WTC11 (cell line): ENCODE data around the gene PCNX3. TPM values are rescaled to one million over a fixed set of nuclear protein-coding genes. Genes with fewer than 3 reads are reported as not detected.

Source experiments
- ATAC-seq: fragments of 200-7000 bp; cut with Tn5 transposase; 2 replicates; pipeline ENCODE4 v1.10.0; 2021; ENCODE audit warnings: mild to moderate bottlenecking, moderate library complexity
- CTCF ChIA-PET: fragments of 300-600 bp; sonication (Branson Sonifier 250); formaldehyde crosslinking; loops from one replicate; lab custom pipeline; 2021; ENCODE audit warnings: antibody characterized with exemption; lab: Charles Lee
- POLR2A ChIA-PET: fragments of 350-600 bp; sonication (Branson Sonifier 250); formaldehyde crosslinking; loops from one replicate; lab custom pipeline; 2021; ENCODE audit warnings: antibody characterized with exemption; lab: Charles Lee
- DNase-seq: peaks from one replicate; pipeline ENCODE4 v3.0.0; 2021; ENCODE audit warnings: low spot score
- H3K27ac Mint-ChIP-seq: 2 replicates; pipeline ENCODE4 v1.8.0; 2021; ENCODE audit warnings: mixed read lengths
- H3K27me3 Mint-ChIP-seq: 2 replicates; pipeline ENCODE4 v1.8.0; 2021; ENCODE audit warnings: low read depth, mild to moderate bottlenecking, moderate library complexity, mixed read lengths
- H3K36me3 Mint-ChIP-seq: 2 replicates; pipeline ENCODE4 v1.8.0; 2021; ENCODE audit warnings: mixed read lengths
- H3K4me1 Mint-ChIP-seq: 2 replicates; pipeline ENCODE4 v1.8.0; 2022; ENCODE audit warnings: mixed read lengths
- H3K4me3 Mint-ChIP-seq: 2 replicates; pipeline ENCODE4 v1.8.0; 2021; ENCODE audit warnings: mild to moderate bottlenecking, moderate library complexity, mixed read lengths
- H3K9me3 Mint-ChIP-seq: 2 replicates; pipeline ENCODE4 v1.8.0; 2021; ENCODE audit warnings: mixed read lengths
- AFF4 ChIP-seq: sonication (generic); formaldehyde crosslinking; IDR thresholded peaks from 2 replicates; pipeline ENCODE4 v1.8.1; 2023; ENCODE audit warnings: mild to moderate bottlenecking, missing genetic modification reagents, borderline replicate concordance
- ATF6 ChIP-seq: sonication (generic); formaldehyde crosslinking; IDR thresholded peaks from 2 replicates; pipeline ENCODE4 v1.8.1; 2023; ENCODE audit warnings: mild to moderate bottlenecking, missing genetic modification reagents
- CBFB ChIP-seq: sonication (generic); formaldehyde crosslinking; IDR thresholded peaks from 2 replicates; pipeline ENCODE4 v1.8.1; 2022; ENCODE audit warnings: mild to moderate bottlenecking, low read depth, missing genetic modification reagents
- CDX4 ChIP-seq: fragments of 250-450 bp; sonication (Bioruptor Pico); IDR thresholded peaks from 2 replicates; pipeline ENCODE4 v1.9.0; 2021; ENCODE audit warnings: moderate library complexity, mild to moderate bottlenecking, inconsistent platforms, borderline replicate concordance
- CREB1 ChIP-seq: sonication (generic); formaldehyde crosslinking; IDR thresholded peaks from 2 replicates; pipeline ENCODE4 v1.8.0; 2023; ENCODE audit warnings: mild to moderate bottlenecking, missing genetic modification reagents
- FOXJ3 ChIP-seq: sonication (generic); formaldehyde crosslinking; IDR thresholded peaks from 2 replicates; pipeline ENCODE4 v1.9.0; 2021; ENCODE audit warnings: missing genetic modification reagents, mild to moderate bottlenecking, borderline replicate concordance
- FOXP1 ChIP-seq: sonication (generic); formaldehyde crosslinking; IDR thresholded peaks from 2 replicates; pipeline ENCODE4 v1.8.0; 2022; ENCODE audit warnings: missing genetic modification reagents, mild to moderate bottlenecking, moderate library complexity, borderline replicate concordance
- GRHL2 ChIP-seq: fragments of 250-450 bp; sonication (Bioruptor Pico); IDR thresholded peaks from 2 replicates; pipeline ENCODE4 v1.8.0; 2022; ENCODE audit warnings: mild to moderate bottlenecking, moderate library complexity; ENCODE audit not compliant: insufficient replicate concordance, severe bottlenecking
- HMGA2 ChIP-seq: fragments of 250-450 bp; sonication (Bioruptor Pico); IDR thresholded peaks from 2 replicates; pipeline ENCODE4 v1.4.0; 2021; ENCODE audit warnings: mild to moderate bottlenecking, moderate library complexity
- JAZF1 ChIP-seq: fragments of 250-450 bp; sonication (Bioruptor Pico); IDR thresholded peaks from 2 replicates; pipeline ENCODE4 v1.9.0; 2021; ENCODE audit warnings: moderate library complexity, mild to moderate bottlenecking, inconsistent platforms
- JUN ChIP-seq: sonication (generic); formaldehyde crosslinking; IDR thresholded peaks from 2 replicates; pipeline ENCODE4 v1.8.0; 2023; ENCODE audit warnings: mild to moderate bottlenecking, missing genetic modification reagents
- MAX ChIP-seq: sonication (generic); formaldehyde crosslinking; IDR thresholded peaks from 2 replicates; pipeline ENCODE4 v1.8.0; 2022; ENCODE audit warnings: mild to moderate bottlenecking, missing genetic modification reagents
- MLX ChIP-seq: sonication (generic); formaldehyde crosslinking; IDR thresholded peaks from 2 replicates; pipeline ENCODE4 v1.8.1; 2023; ENCODE audit warnings: mild to moderate bottlenecking, missing genetic modification reagents, moderate library complexity
- NFATC4 ChIP-seq: fragments of 250-450 bp; sonication (Bioruptor Pico); IDR thresholded peaks from 2 replicates; pipeline ENCODE4 v1.9.0; 2021; ENCODE audit warnings: mild to moderate bottlenecking
- PRRX2 ChIP-seq: fragments of 250-450 bp; sonication (Bioruptor Pico); IDR thresholded peaks from 2 replicates; pipeline ENCODE4 v1.8.0; 2021; ENCODE audit warnings: mild to moderate bottlenecking
- RORB ChIP-seq: fragments of 250-450 bp; sonication (Bioruptor Pico); IDR thresholded peaks from 2 replicates; pipeline ENCODE4 v1.9.0; 2021; ENCODE audit warnings: mild to moderate bottlenecking
- SMAD4 ChIP-seq: sonication (generic); formaldehyde crosslinking; IDR thresholded peaks from 2 replicates; pipeline ENCODE4 v1.8.0; 2022; ENCODE audit warnings: mild to moderate bottlenecking, missing genetic modification reagents
- TEAD4 ChIP-seq: sonication (generic); formaldehyde crosslinking; IDR thresholded peaks from 2 replicates; pipeline ENCODE4 v1.8.0; 2022; ENCODE audit warnings: mild to moderate bottlenecking, missing genetic modification reagents
- TP53 ChIP-seq: sonication (generic); formaldehyde crosslinking; IDR thresholded peaks from 2 replicates; pipeline ENCODE4 v1.8.1; 2023; ENCODE audit warnings: mild to moderate bottlenecking, missing genetic modification reagents
- ZNF121 ChIP-seq: sonication (generic); formaldehyde crosslinking; IDR thresholded peaks from 2 replicates; pipeline ENCODE4 v1.8.0; 2023; ENCODE audit warnings: missing genetic modification reagents
- ZNF138 ChIP-seq: sonication (generic); formaldehyde crosslinking; conservative IDR thresholded peaks from 2 replicates; pipeline ENCODE4 v1.8.1; 2022; ENCODE audit warnings: mild to moderate bottlenecking, moderate library complexity, missing genetic modification reagents
- ZNF219 ChIP-seq: sonication (generic); formaldehyde crosslinking; IDR thresholded peaks from 2 replicates; pipeline ENCODE4 v1.8.0; 2023; ENCODE audit warnings: missing genetic modification reagents, mild to moderate bottlenecking, borderline replicate concordance
- ZNF396 ChIP-seq: fragments of 250-450 bp; sonication (Bioruptor Pico); IDR thresholded peaks from 2 replicates; pipeline ENCODE4 v1.8.0; 2021; ENCODE audit warnings: mild to moderate bottlenecking, moderate library complexity, borderline replicate concordance
- total RNA-seq: library from RNA; stranded (reverse); gene quantifications from 3 replicates; pipeline ENCODE4 v1.2.3, GENCODE V29; 2021

The PCNX3 gene
- total RNA-seq, 1 experiment from 2014 or later, result 51.6 TPM

- no peak for TF ChIP-seq HMGA2 (CRISPR knock-in tag)
- TF ChIP-seq, all 79 proteins: peak for 2
These were observed 39.1 kb downstream of the PCNX3 start (continued) for GRCh38 chr11:65654375-65655349.

GRCh38 chr11:65655570-65656332 is 40.2 kb downstream of the PCNX3 start:
- Mint-ChIP-seq H3K4me1 (peaks cover 19% of the 10 kb centered on the region), H3K9me3 (no peaks in the 10 kb centered on the region), H3K27me3 (no peaks in the 10 kb centered on the region), H3K27ac (no peak overlapping the region), H3K4me3 (no peak overlapping the region), H3K36me3 (peaks cover 60% of the 10 kb centered on the region)
- CTCF ChIA-PET, result interaction anchor here (1.2 kb wide), 1 partner anchor 204 kb away, joined by 3 read pairs; the partner anchor contains the start of gene MUS81
- POLR2A ChIA-PET, result no interaction called here
- TF ChIP-seq FOXP1 (no peak), GRHL2 (CRISPR knock-in tag) (no peak), PRRX2 (CRISPR knock-in tag) (no peak), JAZF1 (CRISPR knock-in tag) (no peak), TEAD4 (CRISPR knock-in tag) (no peak), TP53 (CRISPR knock-in tag) (no peak), SMAD4 (CRISPR knock-in tag) (no peak), CDX4 (CRISPR knock-in tag) (no peak), FOXJ3 (CRISPR knock-in tag) (no peak), RORB (CRISPR knock-in tag) (no peak)
- DNase-seq (no peak), ATAC-seq (no peak)

GRCh38 chr11:65657426-65657825 is 41.9 kb downstream of the PCNX3 start:
- CTCF ChIA-PET, result interaction anchor here (0.8 to 1.0 kb wide), 2 partner anchors 32 to 234 kb away, joined by 3 read pairs; no protein-coding TSS in a partner anchor
- Mint-ChIP-seq H3K4me1 (peaks cover 10% of the 10 kb centered on the region), H3K9me3 (no peaks in the 10 kb centered on the region), H3K4me3 (no peak overlapping the region), H3K27me3 (no peaks in the 10 kb centered on the region), H3K27ac (no peak overlapping the region), H3K36me3 (peaks cover 59% of the 10 kb centered on the region)
- POLR2A ChIA-PET, result no interaction called here
- DNase-seq (no peak), ATAC-seq (no peak)
- TF ChIP-seq ZNF138 (no peak), JUN (CRISPR knock-in tag) (no peak), ATF6 (CRISPR knock-in tag) (no peak), CBFB (CRISPR knock-in tag) (no peak), AFF4 (no peak), MAX (no peak), CREB1 (CRISPR knock-in tag) (no peak), ZNF396 (CRISPR knock-in tag) (no peak), ZNF219 (CRISPR knock-in tag) (no peak), MLX (CRISPR knock-in tag) (no peak), NFATC4 (no peak), ZNF121 (CRISPR knock-in tag) (no peak)
